Naive thymus-derived CD8-positive, alpha-beta T cell (primary cell): ENCODE measurements around the gene OGFRL1. TPM values are rescaled to one million over a fixed set of nuclear protein-coding genes. Genes with fewer than 3 reads are reported as not detected.

Source experiments
- ATAC-seq, 2 donors: fragments of 150-1000 bp; cut with Tn5 transposase in 1 of 2; sonication (Bioruptor Pico), chemical (Tn5 transposase) in 1 of 2; 1 replicate in 1 of 2; 2 replicates in 1 of 2; pipeline ENCODE4 v1.10.0; 2021; ENCODE audit warnings: mild to moderate bottlenecking in 2 of 2, moderate library complexity in 2 of 2
- POLR2A ChIA-PET: fragments of 350-600 bp; sonication (Branson Sonifier 250); formaldehyde crosslinking; loops from one replicate; lab custom pipeline; 2021; ENCODE audit warnings: antibody characterized with exemption; lab: Charles Lee
- DNase-seq, 10 donors: peaks; one replicate each; pipeline versions ENCODE4 v3.0.0 to v3.0.0-alpha.2; 2020 to 2022
- H3K27ac Mint-ChIP-seq, 10 donors: one replicate each; pipeline ENCODE4 v1.8.0; 2020 to 2022; ENCODE audit warnings: mild to moderate bottlenecking in 10 of 10, mixed read lengths in 10 of 10, moderate library complexity in 4 of 10, inconsistent platforms in 1 of 10
- H3K27me3 Mint-ChIP-seq, 5 donors: one replicate each; pipeline ENCODE4 v1.8.0; 2021 to 2022; ENCODE audit warnings: mixed read lengths in 5 of 5
- H3K36me3 Mint-ChIP-seq, 3 donors: one replicate each; pipeline ENCODE4 v1.8.0; 2020 to 2022; ENCODE audit warnings: mixed read lengths in 3 of 3, mild to moderate bottlenecking in 2 of 3, inconsistent platforms in 1 of 3
- H3K4me1 Mint-ChIP-seq, 4 donors: one replicate each; pipeline ENCODE4 v1.8.0; 2021 to 2022; ENCODE audit warnings: mixed read lengths in 4 of 4
- H3K4me3 Mint-ChIP-seq, 10 donors: one replicate each; pipeline ENCODE4 v1.8.0; 2020 to 2022; ENCODE audit warnings: mild to moderate bottlenecking in 10 of 10, mixed read lengths in 10 of 10, moderate library complexity in 6 of 10, inconsistent platforms in 1 of 10
- H3K9me3 Mint-ChIP-seq, 9 donors: one replicate each; pipeline ENCODE4 v1.8.0; 2020 to 2022; ENCODE audit warnings: mixed read lengths in 9 of 9, mild to moderate bottlenecking in 3 of 9, inconsistent platforms in 1 of 9, moderate library complexity in 1 of 9
- polyA plus RNA-seq, 3 donors: library from polyadenylated mRNA; unstranded; fragments of 300-500 nt; fragmentation: Illumina TruSeq; gene quantifications; one replicate each; pipeline ENCODE4 v1.2.3, GENCODE V29; 2021
- total RNA-seq, 8 experiments: library from RNA in 2 of 8; stranded (reverse) in 2 of 8; gene quantifications; one replicate each; pipeline ENCODE4 v1.2.3 and lab custom pipeline; 2021 to 2026

OGFRL1 gene
- total and polyA plus RNA-seq, 5 experiments from 2014 or later = 1.2 to 15.1 (median 2.3) TPM

DNA sequence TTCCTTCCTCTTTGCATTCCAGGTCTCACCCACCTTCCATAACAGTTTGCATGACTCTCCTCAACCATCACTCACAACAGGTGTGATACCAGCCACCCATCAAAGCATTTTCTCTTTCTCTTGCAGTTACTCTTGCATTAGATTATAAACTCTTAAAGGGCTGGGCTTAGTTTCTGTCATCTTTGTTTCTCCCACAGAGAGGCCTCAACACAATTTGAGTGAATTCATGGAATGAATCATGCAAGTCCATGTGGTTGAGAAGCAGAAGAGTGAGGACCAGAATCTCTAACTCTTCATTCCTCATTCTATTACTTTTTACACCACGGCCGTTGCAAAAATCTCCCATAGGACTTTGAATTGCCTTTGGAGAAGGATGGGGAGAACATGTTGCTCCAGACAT is 31.4 kb downstream of the OGFRL1 start:
- no peak for ATAC-seq
- peaks cover 0 to 6% (median 2%) of the 10 kb centered on the region in 5 donors for H3K27me3 Mint-ChIP-seq
- H3K36me3 Mint-ChIP-seq = no peaks in the 10 kb centered on the region
- POLR2A ChIA-PET = no interaction called here
- H3K4me1 Mint-ChIP-seq = no peaks in the 10 kb centered on the region
- no peak overlapping the region for H3K4me3 Mint-ChIP-seq
- H3K9me3 Mint-ChIP-seq = peaks cover 0 to 5% (median 0%) of the 10 kb centered on the region in 9 donors
- no peak overlapping the region for H3K27ac Mint-ChIP-seq
- DNase-seq = no peak

DNA sequence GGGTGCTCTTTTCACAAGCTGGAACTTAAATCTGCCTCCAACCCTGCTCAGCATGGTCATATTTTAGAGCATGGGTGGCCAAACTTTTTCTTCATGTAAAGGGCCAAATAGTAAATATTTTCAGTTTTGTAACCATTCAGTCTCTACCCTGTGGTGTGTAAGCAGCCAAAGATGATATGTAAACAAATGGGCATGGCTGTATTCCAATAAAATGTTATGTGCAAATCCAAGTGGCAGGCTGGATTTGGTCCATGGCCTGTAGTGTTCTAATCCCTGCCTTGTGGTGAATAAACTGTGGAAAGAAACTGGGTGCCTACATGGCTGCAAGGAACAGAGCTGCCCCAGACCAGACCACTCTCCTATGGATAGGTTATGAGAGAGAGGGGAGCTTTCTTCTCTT is 32.7 kb downstream of the OGFRL1 start:
- Mint-ChIP-seq H3K36me3 (no peaks in the 10 kb centered on the region), H3K27me3 (peaks cover 0 to 6% (median 0%) of the 10 kb centered on the region in 5 donors), H3K9me3 (peaks cover 0 to 5% (median 0%) of the 10 kb centered on the region in 9 donors), H3K27ac (no peak overlapping the region), H3K4me3 (no peak overlapping the region), H3K4me1 (no peaks in the 10 kb centered on the region)
- POLR2A ChIA-PET = no interaction called here
- ATAC-seq = no peak
- no peak for DNase-seq

DNA sequence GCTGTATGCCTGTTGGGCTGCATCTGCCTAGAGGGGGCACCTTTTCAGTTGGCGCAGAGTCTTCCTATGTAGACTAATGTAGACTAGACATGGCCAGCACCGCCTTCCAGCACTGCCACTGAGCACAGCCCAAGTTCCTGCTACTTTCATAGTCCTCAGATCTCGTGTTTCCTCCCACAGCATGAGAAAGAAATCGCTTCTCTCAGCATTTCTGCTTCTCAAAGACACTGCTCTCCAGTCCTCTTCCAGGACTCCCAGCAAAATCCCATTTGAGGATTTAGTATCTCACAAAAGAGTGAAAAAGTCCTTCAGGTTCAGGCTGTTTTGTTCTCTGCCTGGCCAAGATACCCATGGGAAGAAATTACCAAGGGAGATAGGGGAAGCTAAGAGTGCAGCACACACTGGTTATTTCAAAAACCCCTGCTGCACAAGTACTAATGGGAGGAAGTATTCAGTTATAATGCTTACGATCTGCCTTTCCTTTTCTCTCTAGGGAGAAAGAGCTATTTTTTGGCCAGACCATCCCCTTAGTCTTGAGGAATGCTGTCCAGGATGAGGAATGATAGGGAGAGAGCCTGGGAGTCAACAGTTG is 35.7 kb downstream of the OGFRL1 start:
- Mint-ChIP-seq H3K4me1 (no peaks in the 10 kb centered on the region), H3K27me3 (peaks cover 0 to 11% (median 3%) of the 10 kb centered on the region in 5 donors), H3K36me3 (no peaks in the 10 kb centered on the region), H3K27ac (no peak overlapping the region), H3K9me3 (peaks cover 0 to 3% (median 0%) of the 10 kb centered on the region in 9 donors), H3K4me3 (no peak overlapping the region)
- DNase-seq (no peak), ATAC-seq (no peak)
- POLR2A ChIA-PET = no interaction called here

DNA sequence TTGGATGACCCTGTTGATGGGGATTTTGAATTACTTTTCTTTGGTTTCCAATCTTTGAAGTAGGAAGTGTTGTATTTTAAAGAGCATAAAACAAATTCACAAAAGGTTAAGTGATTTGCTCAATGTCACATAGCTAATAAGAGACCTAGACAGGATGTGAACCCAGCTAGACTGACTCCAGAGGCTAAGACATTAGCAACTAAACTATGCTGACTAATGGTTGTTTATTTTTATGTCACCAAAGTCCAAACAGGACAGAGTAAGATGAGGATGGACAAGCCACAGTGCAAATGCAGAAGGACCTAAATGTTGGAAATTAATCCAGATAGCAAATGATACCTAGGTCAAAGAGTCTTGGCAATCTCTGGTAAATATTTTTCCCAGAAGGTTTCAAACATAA is 38.0 kb downstream of the OGFRL1 start:
- H3K27ac Mint-ChIP-seq = no peak overlapping the region
- peaks cover 0 to 13% (median 4%) of the 10 kb centered on the region in 5 donors for H3K27me3 Mint-ChIP-seq
- no peaks in the 10 kb centered on the region for H3K36me3 Mint-ChIP-seq
- POLR2A ChIA-PET = no interaction called here
- H3K4me1 Mint-ChIP-seq = no peaks in the 10 kb centered on the region
- DNase-seq = no peak
- H3K4me3 Mint-ChIP-seq = no peak overlapping the region
- no peaks in the 10 kb centered on the region for H3K9me3 Mint-ChIP-seq
- no peak for ATAC-seq

DNA sequence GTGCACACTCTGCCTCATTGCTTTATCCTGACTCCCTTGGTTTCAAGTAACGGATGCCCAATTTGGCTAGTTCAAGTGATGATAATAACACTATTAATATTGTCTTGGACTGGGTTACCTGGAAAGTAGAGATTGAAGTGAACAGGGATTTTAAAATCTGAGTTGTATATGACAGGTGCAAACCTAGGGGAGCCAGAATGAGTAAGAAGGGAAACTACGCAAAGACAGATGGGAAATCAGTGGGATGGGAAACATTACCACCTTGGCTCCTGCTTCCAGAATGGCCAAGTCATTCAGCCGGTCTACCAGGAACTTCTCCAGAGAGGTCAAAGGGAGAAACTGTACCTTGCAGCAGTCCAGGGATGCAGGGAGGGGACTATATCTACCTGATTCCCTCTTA is 41.9 kb downstream of the OGFRL1 start:
- DNase-seq (no peak), ATAC-seq (no peak)
- POLR2A ChIA-PET = no interaction called here
- Mint-ChIP-seq H3K4me3 (no peak overlapping the region), H3K27ac (no peak overlapping the region), H3K4me1 (no peaks in the 10 kb centered on the region), H3K36me3 (no peaks in the 10 kb centered on the region), H3K27me3 (peaks cover 0 to 7% (median 3%) of the 10 kb centered on the region in 5 donors), H3K9me3 (no peaks in the 10 kb centered on the region)

DNA sequence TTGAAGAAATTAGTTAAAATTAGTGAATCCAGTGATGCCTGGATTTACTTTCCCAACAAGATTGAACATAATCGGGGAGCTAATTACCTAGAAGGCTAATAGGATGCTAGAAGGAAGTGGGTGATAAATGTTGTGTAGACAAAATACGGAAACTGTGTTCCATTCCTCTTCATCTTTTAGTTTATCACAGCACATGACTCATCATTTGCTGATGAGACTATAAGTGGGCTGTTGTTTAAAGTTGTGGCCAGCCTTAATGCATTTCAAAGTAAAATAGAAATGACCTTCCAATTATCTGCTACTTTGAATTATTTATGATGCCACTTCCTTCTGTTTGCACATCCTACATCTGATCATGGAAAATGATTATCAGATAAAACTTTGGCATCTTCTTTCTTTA is 43.4 kb downstream of the OGFRL1 start:
- DNase-seq (no peak), ATAC-seq (no peak)
- H3K36me3 Mint-ChIP-seq = no peaks in the 10 kb centered on the region
- no peaks in the 10 kb centered on the region for H3K9me3 Mint-ChIP-seq
- H3K27ac Mint-ChIP-seq = no peak overlapping the region
- H3K4me3 Mint-ChIP-seq = no peak overlapping the region
- POLR2A ChIA-PET = no interaction called here
- H3K27me3 Mint-ChIP-seq = peaks cover 0 to 7% (median 3%) of the 10 kb centered on the region in 5 donors
- no peaks in the 10 kb centered on the region for H3K4me1 Mint-ChIP-seq

DNA sequence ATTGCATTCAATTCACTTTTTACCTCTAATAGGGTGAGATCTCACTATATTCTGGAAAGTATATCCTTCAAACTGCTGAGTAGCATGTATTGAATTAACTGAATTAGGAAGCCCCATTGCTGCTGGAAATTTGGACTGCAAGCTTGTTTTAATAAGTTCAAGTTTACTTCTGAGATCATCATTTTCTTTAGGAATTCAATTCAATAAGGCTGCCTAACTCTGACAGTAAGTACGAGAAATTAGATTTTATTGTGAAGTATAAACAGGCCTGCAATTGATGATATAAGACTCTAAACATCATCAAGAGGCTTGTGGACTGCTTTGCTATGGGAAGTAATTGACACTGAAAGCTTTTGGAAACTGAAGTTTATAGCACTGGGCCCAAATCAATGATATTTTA is 44.4 kb downstream of the OGFRL1 start:
- DNase-seq = no peak
- POLR2A ChIA-PET = no interaction called here
- Mint-ChIP-seq H3K4me3 (no peak overlapping the region), H3K9me3 (no peaks in the 10 kb centered on the region), H3K4me1 (no peaks in the 10 kb centered on the region), H3K36me3 (no peaks in the 10 kb centered on the region), H3K27ac (no peak overlapping the region), H3K27me3 (peaks cover 0 to 7% (median 4%) of the 10 kb centered on the region in 5 donors)
- no peak for ATAC-seq

DNA sequence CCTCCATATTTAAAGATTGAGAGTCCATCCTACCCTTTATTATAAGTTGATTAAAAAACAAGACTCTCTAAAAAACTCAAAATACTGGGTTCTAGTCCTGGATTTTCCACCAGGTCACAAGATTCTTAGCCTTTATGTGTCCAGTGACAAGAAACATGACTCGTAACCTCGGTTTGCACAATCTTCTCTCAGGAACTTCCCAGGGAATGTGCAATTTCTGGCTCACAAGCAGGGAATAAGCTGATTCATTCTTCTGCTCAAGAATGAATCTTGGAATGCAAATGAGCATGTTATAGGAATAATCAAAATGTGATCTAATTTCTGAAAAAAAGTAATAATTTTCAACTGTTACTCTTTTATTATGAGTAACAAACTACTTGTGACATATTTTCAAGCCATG is 45.1 kb downstream of the OGFRL1 start:
- Mint-ChIP-seq H3K4me1 (no peaks in the 10 kb centered on the region), H3K27ac (no peak overlapping the region), H3K4me3 (no peak overlapping the region), H3K9me3 (no peaks in the 10 kb centered on the region), H3K36me3 (no peaks in the 10 kb centered on the region), H3K27me3 (peaks cover 0 to 10% (median 4%) of the 10 kb centered on the region in 5 donors)
- no peak for DNase-seq
- ATAC-seq = no peak
- POLR2A ChIA-PET = no interaction called here

DNA sequence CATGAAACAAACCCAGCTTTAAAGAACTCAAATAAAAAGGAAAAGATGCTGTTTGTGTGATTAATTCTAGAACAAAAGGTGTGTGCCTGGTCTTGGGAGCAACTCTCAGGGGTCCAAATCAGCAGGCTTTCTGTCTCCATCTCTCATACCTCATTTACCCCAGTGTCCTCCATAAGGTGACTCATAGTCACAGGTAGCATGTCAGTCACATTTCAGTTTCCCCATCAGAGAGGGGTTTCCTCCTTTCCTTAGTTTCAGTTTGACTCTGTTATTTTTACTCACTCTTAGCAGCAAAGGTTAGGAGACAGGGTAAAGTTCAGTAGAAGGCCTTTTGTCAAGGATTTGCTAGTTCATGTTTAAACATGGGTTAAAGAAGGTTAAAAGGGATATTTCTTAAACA is 46.2 kb downstream of the OGFRL1 start:
- no peak for DNase-seq
- ATAC-seq = no peak
- no peaks in the 10 kb centered on the region for H3K4me1 Mint-ChIP-seq
- no peak overlapping the region for H3K4me3 Mint-ChIP-seq
- H3K27me3 Mint-ChIP-seq = peaks cover 0 to 4% (median 0%) of the 10 kb centered on the region in 5 donors
- POLR2A ChIA-PET = no interaction called here
- H3K9me3 Mint-ChIP-seq = no peaks in the 10 kb centered on the region
- H3K36me3 Mint-ChIP-seq = no peaks in the 10 kb centered on the region
- no peak overlapping the region for H3K27ac Mint-ChIP-seq

DNA sequence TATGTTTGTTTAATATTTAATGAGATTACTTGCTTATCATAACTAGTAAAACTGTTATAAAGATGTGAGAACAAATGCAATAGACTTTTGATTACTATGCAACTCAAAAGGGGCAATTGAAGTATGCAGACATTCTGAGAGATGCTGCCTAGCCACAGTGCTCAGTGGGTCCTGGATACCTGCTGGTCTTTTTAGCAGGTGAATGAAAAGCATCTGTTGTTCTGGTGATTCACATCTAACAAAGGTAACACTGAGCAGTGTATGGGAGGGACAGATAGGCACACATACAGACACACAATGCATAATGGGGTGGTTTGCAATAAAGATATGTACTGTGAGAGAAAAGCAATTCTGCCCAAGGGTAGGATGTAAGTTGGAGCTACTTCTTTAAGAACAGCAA is 46.9 kb downstream of the OGFRL1 start:
- Mint-ChIP-seq H3K36me3 (no peaks in the 10 kb centered on the region), H3K4me3 (no peak overlapping the region), H3K27me3 (peaks cover 0 to 4% (median 0%) of the 10 kb centered on the region in 5 donors), H3K9me3 (no peaks in the 10 kb centered on the region), H3K4me1 (no peaks in the 10 kb centered on the region), H3K27ac (no peak overlapping the region)
- DNase-seq (no peak), ATAC-seq (no peak)
- POLR2A ChIA-PET = no interaction called here

DNA sequence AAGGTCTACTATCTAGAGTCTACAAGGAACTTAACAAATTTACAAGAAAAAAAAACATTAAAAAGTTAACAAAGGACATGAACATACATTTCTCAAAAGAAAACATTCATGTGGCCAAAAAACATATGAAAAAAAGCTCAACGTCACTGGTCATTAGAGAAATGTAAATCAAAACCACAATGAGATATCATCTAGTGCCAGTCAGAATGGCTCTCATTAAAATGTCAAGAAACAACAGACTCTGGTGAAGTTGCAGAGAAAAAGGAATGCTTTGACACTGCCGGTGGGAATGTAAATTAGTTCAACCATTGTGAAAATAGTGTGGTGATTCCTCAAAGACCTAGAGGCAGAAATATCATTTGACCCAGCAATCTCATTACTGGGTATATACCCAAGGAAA is 48.3 kb downstream of the OGFRL1 start:
- no peaks in the 10 kb centered on the region for H3K4me1 Mint-ChIP-seq
- no peaks in the 10 kb centered on the region for H3K9me3 Mint-ChIP-seq
- no peak overlapping the region for H3K4me3 Mint-ChIP-seq
- H3K36me3 Mint-ChIP-seq = no peaks in the 10 kb centered on the region
- no peak for ATAC-seq
- POLR2A ChIA-PET = no interaction called here
- no peak for DNase-seq
- peaks cover 0 to 4% (median 0%) of the 10 kb centered on the region in 5 donors for H3K27me3 Mint-ChIP-seq
- no peak overlapping the region for H3K27ac Mint-ChIP-seq

DNA sequence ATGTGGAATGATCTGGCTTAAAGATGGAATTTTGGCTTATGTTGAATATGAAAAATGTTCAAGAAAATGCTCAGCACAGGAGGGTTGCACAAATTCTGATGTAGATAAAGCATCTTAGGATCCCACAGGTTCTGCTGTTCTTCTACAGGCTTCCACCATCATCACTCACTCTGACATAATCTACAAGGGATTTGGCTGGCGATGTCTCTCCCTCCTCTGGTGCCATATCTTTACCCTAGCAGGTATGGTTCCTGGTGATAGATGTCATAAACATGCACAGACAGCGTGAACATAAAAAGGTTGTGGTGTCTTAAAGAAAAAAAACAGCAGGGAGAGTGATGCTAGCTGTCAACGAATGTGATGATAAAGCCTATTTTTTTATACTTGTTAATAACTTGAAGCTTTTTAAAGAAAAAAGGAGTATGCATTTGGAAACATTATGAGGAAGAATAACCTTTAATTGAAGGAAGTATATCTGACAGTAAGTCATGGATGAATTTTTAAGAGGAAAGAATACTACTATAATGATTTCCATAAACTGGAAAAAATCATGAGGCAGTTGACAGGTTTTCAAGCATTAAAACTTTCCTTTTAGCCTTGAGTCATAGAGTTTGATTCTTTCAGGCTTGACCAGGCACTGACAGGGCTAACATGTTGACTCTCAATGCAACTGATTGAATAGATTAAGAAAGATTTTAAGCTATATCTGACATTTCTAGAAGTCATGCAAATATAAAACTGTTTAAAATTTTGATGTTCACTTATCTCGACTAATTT is 50.1 kb downstream of the OGFRL1 start:
- Mint-ChIP-seq H3K4me3 (no peak overlapping the region), H3K36me3 (no peaks in the 10 kb centered on the region), H3K9me3 (no peaks in the 10 kb centered on the region), H3K4me1 (no peaks in the 10 kb centered on the region), H3K27ac (no peak overlapping the region), H3K27me3 (peaks cover 1 to 7% (median 1%) of the 10 kb centered on the region in 5 donors)
- POLR2A ChIA-PET = no interaction called here
- DNase-seq (no peak), ATAC-seq (no peak)

DNA sequence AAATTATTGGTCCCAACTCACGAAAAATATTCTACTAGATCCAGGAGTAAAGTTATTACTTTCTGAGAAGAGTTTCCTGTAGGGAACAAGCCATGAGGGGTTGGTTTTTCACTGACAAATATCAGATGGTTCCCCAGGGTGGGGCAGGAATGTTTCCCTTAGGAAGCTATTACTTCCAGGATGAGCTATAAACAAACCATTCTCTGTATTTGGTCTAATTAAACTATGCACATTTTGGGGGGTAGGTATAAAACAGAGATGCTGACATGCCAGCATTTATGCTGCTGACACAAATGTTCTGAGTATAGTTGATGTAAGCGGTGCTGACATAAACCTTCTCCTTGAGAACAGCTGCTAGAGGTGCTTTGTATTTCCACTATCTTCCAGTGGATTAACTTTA is 54.2 kb downstream of the OGFRL1 start:
- DNase-seq (no peak), ATAC-seq (no peak)
- POLR2A ChIA-PET = no interaction called here
- H3K36me3 Mint-ChIP-seq = no peaks in the 10 kb centered on the region
- H3K27me3 Mint-ChIP-seq = peaks cover 0 to 13% (median 7%) of the 10 kb centered on the region in 5 donors
- no peaks in the 10 kb centered on the region for H3K9me3 Mint-ChIP-seq
- no peak overlapping the region for H3K4me3 Mint-ChIP-seq
- no peaks in the 10 kb centered on the region for H3K4me1 Mint-ChIP-seq
- peak overlapping the region in 1 of 10 donors; percentile 14 for H3K27ac Mint-ChIP-seq
